NCI-H510A (cell line): ENCODE measurements around the gene CACNA2D4.

Experiments used
- DNase-seq: peaks from one replicate; lab custom pipeline; 2025; lab: John Stamatoyannopoulos, UW

The CACNA2D4 gene

GRCh38 chr12:1870086-1870485 lies 48.4 kb downstream of the CACNA2D4 start:
- DNase-seq: no peak

GRCh38 chr12:1869145-1869544 lies 49.3 kb downstream of the CACNA2D4 start:
- no peak for DNase-seq

GRCh38 chr12:1865284-1865866 lies 53.1 kb downstream of the CACNA2D4 start:
- DNase-seq: no peak

- no peak for DNase-seq
Measured at GRCh38 chr12:1864867-1865266, 53.6 kb downstream of the CACNA2D4 start.

- DNase-seq: no peak
Measured at GRCh38 chr12:1864456-1864855, 54.0 kb downstream of the CACNA2D4 start.

- DNase-seq: no peak
Measured at GRCh38 chr12:1863823-1864222, 54.6 kb downstream of the CACNA2D4 start.

GRCh38 chr12:1862973-1863372 lies 55.5 kb downstream of the CACNA2D4 start:
- no peak for DNase-seq

GRCh38 chr12:1859643-1860042 lies 58.8 kb downstream of the CACNA2D4 start:
- no peak for DNase-seq

GRCh38 chr12:1858456-1858855 lies 60.0 kb downstream of the CACNA2D4 start:
- no peak for DNase-seq

- no peak for DNase-seq
Measured at GRCh38 chr12:1857821-1858220, 60.6 kb downstream of the CACNA2D4 start.

GRCh38 chr12:1857086-1857485 lies 61.4 kb downstream of the CACNA2D4 start:
- DNase-seq: no peak

- DNase-seq: no peak
Measured at GRCh38 chr12:1855241-1855640, 63.2 kb downstream of the CACNA2D4 start.

- DNase-seq: no peak
Measured at GRCh38 chr12:1853716-1854115, 64.7 kb downstream of the CACNA2D4 start.

GRCh38 chr12:1852076-1852475 lies 66.4 kb downstream of the CACNA2D4 start:
- no peak for DNase-seq

- no peak for DNase-seq
Measured at GRCh38 chr12:1851151-1851701, 67.2 kb downstream of the CACNA2D4 start.

GRCh38 chr12:1848745-1849144 lies 69.7 kb downstream of the CACNA2D4 start:
- DNase-seq: no peak

GRCh38 chr12:1848146-1848545 lies 70.3 kb downstream of the CACNA2D4 start:
- no peak for DNase-seq

- no peak for DNase-seq
Measured at GRCh38 chr12:1847411-1847810, 71.0 kb downstream of the CACNA2D4 start.

- no peak for DNase-seq
Measured at GRCh38 chr12:1846421-1847405, 71.7 kb downstream of the CACNA2D4 start.

- DNase-seq: no peak
Measured at GRCh38 chr12:1845886-1846285, 72.6 kb downstream of the CACNA2D4 start.

- no peak for DNase-seq
Measured at GRCh38 chr12:1845427-1845826, 73.0 kb downstream of the CACNA2D4 start.

GRCh38 chr12:1844661-1845409 lies 73.6 kb downstream of the CACNA2D4 start:
- DNase-seq: no peak
